HuH-7 (cell line): ENCODE measurements around the gene CPED1.
"Not testable (repeated sequence)": the region's sequence is repeated elsewhere in the genome, so short reads cannot be mapped to it uniquely, and the experiment has no call there.

Experiments used
- DNase-seq: peaks from one replicate; pipeline ENCODE4 v3.0.0; 2011; ENCODE audit warnings: low spot score

Gene CPED1

DNA sequence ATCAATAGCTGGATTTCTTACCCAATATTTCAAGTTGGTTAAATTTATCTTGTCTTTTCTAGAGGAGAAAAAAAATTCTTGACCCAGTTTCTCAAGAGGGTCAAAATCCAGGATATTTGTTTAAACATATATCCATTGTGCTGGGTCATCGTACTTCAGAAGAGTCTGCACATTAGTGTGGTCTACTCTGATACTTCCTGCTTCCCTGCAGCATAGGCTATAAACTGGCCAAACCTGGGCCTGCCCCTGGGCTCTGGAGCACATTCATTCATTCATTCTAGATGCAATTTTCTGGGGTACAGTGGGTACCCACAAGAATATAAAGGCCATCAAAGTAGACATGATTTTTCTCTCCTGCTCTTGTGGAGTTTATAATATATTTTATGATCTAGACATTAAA, 198.2 kb downstream of the CPED1 start:
- DNase-seq = no peak

DNA sequence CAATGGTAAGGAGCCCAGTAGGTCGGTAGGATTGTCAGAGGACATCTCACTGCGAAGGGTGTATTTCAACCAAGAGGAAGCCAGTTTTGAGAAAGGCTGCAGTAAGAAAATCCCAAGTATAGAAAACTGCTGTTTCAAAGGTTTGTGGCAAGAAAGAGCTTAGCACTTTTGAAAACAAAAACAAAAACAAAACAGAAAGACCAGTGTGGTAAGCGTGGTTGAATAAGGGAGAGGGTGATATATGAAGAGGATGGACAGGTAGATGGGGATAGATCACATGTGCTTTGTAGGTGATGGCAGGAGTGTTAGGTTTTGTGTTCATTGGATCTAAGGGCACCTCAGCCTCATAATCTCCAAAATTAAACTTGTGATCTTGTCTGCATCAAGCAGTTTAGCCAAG, 198.7 kb downstream of the CPED1 start:
- no peak for DNase-seq

DNA sequence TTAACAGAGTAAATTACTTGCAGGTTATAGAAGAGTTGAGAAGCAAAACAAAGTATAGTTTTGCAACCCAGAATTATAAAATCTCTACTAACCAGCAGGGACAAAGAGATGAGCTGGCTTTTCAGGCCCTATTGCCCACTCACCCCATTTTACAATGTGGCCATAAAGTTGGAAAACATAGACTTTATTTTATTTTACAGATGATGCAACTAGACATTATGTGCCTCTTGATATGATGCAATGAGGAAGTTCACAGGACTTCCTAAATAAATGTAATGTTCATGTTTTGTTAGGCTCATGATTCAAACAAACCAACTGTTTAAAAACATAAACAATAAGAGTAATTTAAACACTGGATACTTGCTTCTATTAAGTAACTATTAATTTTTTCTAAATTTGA, 199.2 kb downstream of the CPED1 start:
- no peak for DNase-seq

- DNase-seq = no peak
Observed at GRCh38 chr7:121192834-121193233, 204.3 kb downstream of the CPED1 start.

- no peak for DNase-seq
Observed at GRCh38 chr7:121195010-121195409, 206.5 kb downstream of the CPED1 start.

DNA sequence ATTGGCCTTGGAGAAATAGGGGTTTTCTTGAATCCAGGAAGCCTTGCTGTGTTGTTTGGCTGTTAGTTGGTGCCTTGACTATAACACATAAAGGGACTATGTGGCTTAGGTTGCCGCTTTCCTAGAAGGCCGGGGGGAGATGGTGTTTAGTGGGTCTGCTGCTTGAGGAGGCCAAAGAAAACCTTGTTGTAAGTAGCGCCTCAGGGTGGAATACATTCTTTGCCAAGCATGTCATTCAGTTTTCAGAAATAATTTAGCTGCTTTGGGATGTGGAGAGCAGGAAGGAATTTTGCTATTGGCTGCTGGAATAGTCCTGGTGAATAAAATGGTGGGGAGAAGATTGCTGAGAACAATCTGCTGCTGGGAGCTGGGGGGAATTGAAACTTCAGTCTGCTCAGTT, 207.4 kb downstream of the CPED1 start:
- DNase-seq = no peak

GRCh38 chr7:121196286-121196685, 207.8 kb downstream of the CPED1 start:
- DNase-seq = no peak

- DNase-seq = no peak
Observed at GRCh38 chr7:121197455-121197854, 208.9 kb downstream of the CPED1 start.

DNA sequence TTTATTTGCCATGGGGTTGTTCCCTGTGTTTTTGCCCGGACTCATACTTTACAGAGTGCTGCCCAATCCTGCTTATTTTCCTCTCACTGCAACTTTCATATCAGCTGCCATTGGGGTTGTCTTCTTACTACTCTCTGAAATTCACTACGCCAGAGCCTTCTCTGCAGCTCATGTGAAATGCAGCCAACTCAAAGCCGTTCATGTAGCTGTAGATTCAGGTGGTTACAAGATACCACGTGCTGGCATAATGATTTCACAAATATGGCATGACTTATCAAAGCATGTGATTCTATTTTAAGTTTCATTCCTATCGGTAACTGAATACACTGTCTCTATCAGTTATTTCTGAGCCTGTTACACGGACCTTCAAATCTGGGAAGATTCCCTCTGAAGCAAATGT, 210.0 kb downstream of the CPED1 start:
- DNase-seq = no peak

DNA sequence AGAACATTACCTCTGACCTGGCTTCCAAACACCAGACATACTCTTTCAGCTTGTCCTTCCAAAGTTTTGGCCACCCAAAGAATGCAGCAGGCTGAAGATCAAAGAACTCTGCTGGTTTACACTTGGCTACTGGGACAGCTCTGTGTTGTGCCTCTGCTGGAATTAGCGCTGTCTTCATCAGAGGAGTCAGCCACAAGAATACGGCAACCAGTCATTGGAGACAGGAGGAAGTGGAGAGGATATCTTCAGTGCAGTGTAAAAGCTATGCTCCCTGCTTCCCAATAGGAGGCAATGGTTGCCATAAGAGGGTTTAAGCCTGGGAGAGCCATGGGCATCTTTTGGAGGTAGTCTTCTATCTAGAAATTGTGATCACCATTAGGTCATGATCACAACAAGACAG, 213.6 kb downstream of the CPED1 start:
- no peak for DNase-seq

DNA sequence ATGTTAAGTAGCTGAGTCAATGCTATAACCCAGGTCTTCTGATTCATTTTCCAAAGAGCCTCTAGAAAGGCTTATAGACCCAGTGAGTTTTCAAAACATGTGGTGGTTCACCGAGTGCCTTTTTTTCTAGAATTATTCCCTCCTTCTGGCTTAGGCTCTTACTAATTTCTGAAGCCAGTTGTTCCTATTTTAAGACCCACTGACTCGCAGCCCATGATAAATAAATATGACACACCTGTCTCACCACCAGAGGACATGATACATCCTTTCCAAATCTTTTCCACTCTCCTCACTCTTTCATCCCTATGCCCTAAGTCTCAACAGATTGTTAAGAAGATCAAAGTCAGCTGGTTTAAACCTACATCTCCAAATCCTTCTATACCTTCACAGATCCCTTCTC, 214.3 kb downstream of the CPED1 start:
- no peak for DNase-seq

DNA sequence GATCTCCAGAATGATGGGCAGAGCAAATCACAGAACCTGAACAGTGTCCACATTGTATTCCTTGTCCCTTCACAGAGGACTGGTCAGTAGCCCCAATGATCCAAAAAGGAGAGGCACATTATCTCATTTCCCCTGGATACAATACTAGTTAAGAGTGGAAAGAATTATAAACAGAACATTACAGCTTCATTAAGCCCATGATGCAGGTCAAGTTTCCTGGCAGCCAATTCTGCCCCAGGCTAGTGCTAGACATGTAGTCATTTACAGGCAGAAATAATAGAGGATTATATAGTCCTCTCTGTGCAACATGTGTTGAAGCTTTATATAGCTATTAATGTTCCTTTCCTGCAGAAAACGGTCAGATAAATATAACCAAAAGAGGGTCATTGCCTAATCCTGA, 216.0 kb downstream of the CPED1 start:
- DNase-seq = no peak

DNA sequence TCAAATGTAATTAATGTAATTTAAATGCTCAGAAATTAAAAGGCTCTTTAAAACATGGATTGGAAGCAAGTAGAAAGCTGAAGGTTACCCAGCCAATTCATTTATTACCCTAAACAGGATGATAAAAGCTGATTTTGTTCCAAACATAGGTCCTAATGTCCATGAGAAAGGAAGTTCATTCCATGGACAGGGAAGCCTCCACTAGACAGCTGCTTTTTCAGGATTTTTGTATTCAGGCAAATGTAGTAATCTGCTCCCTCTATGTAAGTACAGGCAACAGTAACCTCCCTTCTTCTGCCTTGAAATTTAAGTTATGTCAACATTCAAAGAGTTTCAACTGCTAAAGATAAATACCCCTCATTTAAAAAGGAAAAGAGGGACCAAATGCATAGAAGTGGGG, 217.3 kb downstream of the CPED1 start:
- DNase-seq = no peak

- DNase-seq = no peak
Observed at GRCh38 chr7:121211253-121211652, 222.7 kb downstream of the CPED1 start.

- DNase-seq = no peak
Observed at GRCh38 chr7:121212036-121212435, 223.5 kb downstream of the CPED1 start.

GRCh38 chr7:121214657-121215056, 226.1 kb downstream of the CPED1 start:
- DNase-seq = no peak

DNA sequence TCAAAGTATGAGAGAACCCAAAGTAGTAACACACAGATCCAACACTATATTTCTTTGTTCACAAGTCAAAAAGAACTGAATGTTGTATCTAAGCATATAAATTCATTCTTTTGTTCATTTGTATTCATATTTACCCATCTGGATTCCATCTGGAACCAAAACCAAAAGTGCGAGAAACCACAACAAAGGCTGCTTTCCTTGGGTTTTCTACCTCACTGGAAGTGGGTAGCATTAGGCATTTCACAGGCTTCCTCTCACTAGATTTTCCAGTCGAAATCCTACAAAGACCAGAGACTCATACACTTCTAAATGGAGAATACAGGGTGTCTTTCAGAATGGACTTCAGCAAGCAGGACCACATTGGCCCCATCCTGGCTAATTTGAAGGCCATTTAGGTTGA, 230.5 kb downstream of the CPED1 start:
- no peak for DNase-seq

- not testable (repeated sequence) for DNase-seq
Observed at GRCh38 chr7:121221108-121221507, 232.6 kb downstream of the CPED1 start.

GRCh38 chr7:121228779-121229178, 240.3 kb downstream of the CPED1 start:
- DNase-seq = no peak

GRCh38 chr7:121235201-121235600, 246.7 kb downstream of the CPED1 start:
- no peak for DNase-seq

DNA sequence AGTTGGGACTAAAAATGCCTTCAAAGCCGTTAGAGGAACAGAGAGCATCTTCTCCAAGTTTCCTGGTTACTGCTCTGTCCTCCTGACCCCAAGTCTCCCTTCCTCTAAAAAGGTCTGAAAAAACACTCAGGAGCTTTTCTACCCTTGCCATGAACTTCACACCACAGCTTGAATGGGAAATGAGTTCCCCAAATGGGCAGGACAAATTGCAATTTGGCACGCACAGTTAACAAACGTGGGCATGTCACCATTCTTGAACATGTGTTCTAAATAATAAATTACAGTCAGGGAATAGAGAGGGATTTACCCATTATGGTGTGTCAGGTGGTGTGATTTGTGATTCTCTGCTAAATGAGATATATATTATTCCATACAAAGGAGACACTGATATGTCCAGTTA, 249.1 kb downstream of the CPED1 start:
- DNase-seq = no peak

DNA sequence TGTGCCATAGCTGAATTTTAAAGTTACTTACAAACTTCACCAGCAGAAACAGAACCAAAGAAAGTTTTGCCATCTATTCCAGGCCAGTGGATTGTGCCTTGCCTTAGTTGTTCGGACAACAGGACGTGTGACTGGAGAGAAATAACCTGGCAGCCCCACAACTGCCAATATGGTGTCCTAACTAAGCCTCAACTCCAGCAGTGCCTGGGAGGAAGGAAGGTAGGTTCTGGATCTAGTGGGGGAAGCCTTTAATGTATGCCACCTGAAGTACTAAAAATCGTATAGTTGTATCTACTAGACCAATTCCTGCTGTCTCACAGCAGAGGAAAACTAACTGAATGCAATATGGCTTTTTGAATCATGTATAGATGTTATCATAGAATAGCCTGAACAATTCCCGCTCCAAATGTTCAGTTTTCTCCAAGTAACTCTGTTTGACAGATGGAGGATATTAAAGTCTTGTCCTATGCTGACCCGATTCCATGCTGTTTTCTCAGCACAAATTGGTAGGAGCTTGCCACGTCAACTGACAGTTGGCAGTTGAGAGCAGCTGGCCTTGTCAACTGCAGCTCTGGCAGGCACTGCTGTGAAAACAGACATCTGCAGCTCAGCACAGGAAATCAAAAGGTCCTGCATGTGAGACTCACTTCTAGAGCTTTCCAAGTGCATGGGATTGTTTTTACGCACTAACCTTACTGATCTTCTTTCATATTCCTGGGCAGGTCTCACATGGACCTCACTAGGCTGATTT, 255.8 kb downstream of the CPED1 start:
- no peak for DNase-seq

DNA sequence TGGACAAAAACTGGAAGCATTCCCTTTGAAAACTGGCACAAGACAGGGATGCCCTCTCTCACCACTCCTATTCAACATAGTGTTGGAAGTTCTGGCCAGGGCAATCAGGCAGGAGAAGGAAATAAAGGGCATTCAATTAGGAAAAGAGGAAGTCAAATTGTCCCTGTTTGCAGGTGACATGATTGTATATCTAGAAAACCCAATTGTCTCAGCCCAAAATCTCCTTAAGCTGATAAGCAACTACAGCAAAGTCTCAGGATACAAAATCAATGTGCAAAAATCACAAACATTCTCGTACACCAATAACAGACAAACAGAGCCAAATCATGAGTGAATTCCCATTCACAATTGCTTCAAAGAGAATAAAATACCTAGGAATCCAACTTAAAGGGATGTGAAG, 262.9 kb downstream of the CPED1 start:
- DNase-seq = not testable (repeated sequence)

DNA sequence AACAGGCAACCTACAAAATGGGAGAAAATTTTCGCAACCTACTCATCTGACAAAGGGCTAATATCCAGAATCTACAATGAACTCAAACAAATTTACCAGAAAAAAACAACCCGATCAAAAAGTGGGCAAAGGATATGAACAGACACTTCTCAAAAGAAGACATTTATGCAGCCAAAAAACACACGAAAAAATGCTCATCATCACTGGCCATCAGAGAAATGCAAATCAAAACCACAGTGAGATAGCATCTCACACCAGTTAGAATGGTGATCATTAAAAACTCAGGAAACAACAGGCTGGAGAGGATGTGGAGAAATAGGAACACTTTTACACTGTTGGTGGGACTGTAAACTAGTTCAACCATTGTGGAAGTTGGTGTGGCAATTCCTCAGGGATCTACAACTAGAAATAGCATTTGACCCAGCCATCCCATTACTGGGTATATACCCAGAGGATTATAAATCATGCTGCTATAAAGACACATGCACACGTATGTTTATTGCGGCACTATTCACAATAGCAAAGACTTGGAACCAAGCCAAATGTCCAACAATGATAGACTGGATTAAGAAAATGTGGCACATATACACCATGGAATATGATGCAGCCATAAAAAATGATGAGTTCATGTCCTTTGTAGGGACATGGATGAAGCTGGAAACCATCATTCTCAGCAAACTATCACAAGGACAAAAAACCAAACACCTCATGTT, 264.2 kb downstream of the CPED1 start:
- not testable (repeated sequence) for DNase-seq
